Heart left ventricle (tissue), 16 donors: ENCODE results near the gene VPS52. TPM values are rescaled to one million over a fixed set of nuclear protein-coding genes. Genes with fewer than 3 reads are reported as not detected.

Experiments used
- ATAC-seq, 4 donors: fragments of 200-7000 bp; cut with Tn5 transposase; one replicate each; pipeline ENCODE4 v1.9.1; 2020 to 2022; ENCODE audit warnings: moderate library complexity in 4 of 4, mild to moderate bottlenecking in 3 of 4, moderate number of reproducible peaks in 1 of 4
- DNase-seq, 5 donors: peaks; one replicate each; pipeline ENCODE4 v3.0.0-alpha.2; 2020
- H3K27ac ChIP-seq, 12 donors: fragments of 200-600 bp; sonication (generic) in 4 of 12; one replicate each; pipeline versions ENCODE4 v1.5.0 to v1.8.0; 2016 to 2022; ENCODE audit warnings: mild to moderate bottlenecking in 2 of 12
- H3K27me3 ChIP-seq, 9 donors: fragments of 200-600 bp; sonication (generic) in 2 of 9; one replicate each; pipeline versions ENCODE4 v1.5.1 to v1.8.0; 2016 to 2022; ENCODE audit warnings: mild to moderate bottlenecking in 3 of 9
- H3K36me3 ChIP-seq, 9 donors: fragments of 200-600 bp; sonication (generic) in 2 of 9; one replicate each; pipeline versions ENCODE4 v1.5.0 to v1.8.0; 2018 to 2022; ENCODE audit warnings: mild to moderate bottlenecking in 2 of 9
- H3K4me1 ChIP-seq, 12 donors: fragments of 200-600 bp; sonication (generic) in 4 of 12; one replicate each; pipeline versions ENCODE4 v1.5.0 to v1.8.0; 2016 to 2022; ENCODE audit warnings: mild to moderate bottlenecking in 3 of 12
- H3K4me3 ChIP-seq, 12 donors: fragments of 200-600 bp; sonication (generic) in 4 of 12; one replicate each; pipeline versions ENCODE4 v1.5.0 to v1.8.0; 2017 to 2022; ENCODE audit warnings: mild to moderate bottlenecking in 9 of 12, moderate library complexity in 4 of 12
- H3K9me3 ChIP-seq, 12 donors: fragments of 200-600 bp; sonication (generic) in 4 of 12; one replicate each; pipeline versions ENCODE4 v1.5.0 to v1.8.0; 2016 to 2022; ENCODE audit warnings: mild to moderate bottlenecking in 1 of 12
- CTCF ChIP-seq, 12 donors: fragments of 200-600 bp; sonication (generic) in 4 of 12; IDR thresholded peaks; one replicate each; pipeline versions ENCODE4 v1.5.0 to v1.8.0; 2018 to 2022; ENCODE audit warnings: antibody characterized with exemption in 12 of 12, mild to moderate bottlenecking in 5 of 12
- POLR2A ChIP-seq, 2 donors: fragments of 450-650 bp; IDR thresholded peaks; one replicate each; pipeline ENCODE4 v1.6.1; 2017; ENCODE audit warnings: antibody characterized with exemption in 2 of 2, mild to moderate bottlenecking in 2 of 2, moderate library complexity in 2 of 2
- WGBS, 4 donors: extraction: QIAGEN DNeasy Blood & Tissue Kit in 2 of 4; methylation state at CpG; one replicate each; pipeline versions ENCODE4 v1.1.5 to v1.1.7; 2013 to 2018; 5-methylcytosine and 5-hydroxymethylcytosine counted together
- intact Hi-C, 10 donors: fragments of 100-400 bp; cut with DNase I; formaldehyde crosslinking; loops; one replicate each; pipeline versions ENCODE4 v1.11.1 to v1.14.2; 2022
- polyA plus RNA-seq, 2 donors: library from polyadenylated mRNA; stranded (reverse); fragments of 200-250 nt; gene quantifications; one replicate each; pipeline ENCODE4 v1.2.3, GENCODE V29; 2013
- total RNA-seq, 9 donors: library from RNA; depleted of rRNA in 2 of 9; stranded (reverse); fragments of >200 nt in 2 of 9; fragmentation: NEBNext Ultra II Directional in 3 of 9; extraction: Animal tissue kit (Norgen Biotek cat#: 25700) in 3 of 9; gene quantifications; one replicate each; pipeline versions ENCODE4 v1.1.0 to v1.2.4, GENCODE V29; 2016 to 2023
- donor health status: ischemic (EF 13 %, LVEDD 7.1; RV severe dilation, severe dysfunction).
- donor health status: healthy with polysubstance abuse.
- donor health status: DM: no; HTN: yes; CAD: no.
- donor health status: DM: no; HTN: no; CAD: no.
- donor health status: ischemic (EF 25% LVEDD 6.9; RV normal size, moderate dysfunction).
- donor health status: ischemic (EF 25% LVEDD 5.7; RV mildly dilated, moderate dysfunction).
- donor health status: healthy.
- donor health status: DM: yes; HTN: yes; CAD: no.
- donor health status: ischemic (EF 35%, LVEDD 5.7; RV mildly dilated, moderate dysfunction).
- donor health status: nonischemic (EF 11% LVEDD 7.7; RV severe dilation, severe dysfunction).
- donor health status: DM: yes; HTN: yes; CAD: no.
- donor health status: PGD.
- donor health status: ischemic (EF 29% LVEDD 5.4; RV normal size, mild dysfunction).
- donor health status: nonischemic (EF 23%, LVEDD 6.1; RV moderate dilation, normal function).

VPS52 gene
- total and polyA plus RNA-seq, 11 donors, result 25.1 to 47.0 (median 33.0) TPM

GRCh38 chr6:33279257-33279695 is 7.6 kb upstream of the VPS52 start:
- Histone ChIP-seq H3K27ac (peak overlapping the region in 1 of 12 donors; percentile 98), H3K4me1 (peaks cover 0 to 54% (median 30%) of the 10 kb centered on the region in 12 donors), H3K4me3 (no peak overlapping the region), H3K36me3 (peaks cover 0 to 85% (median 59%) of the 10 kb centered on the region in 9 donors), H3K27me3 (no peaks in the 10 kb centered on the region), H3K9me3 (no peaks in the 10 kb centered on the region)
- WGBS, 4 donors, result 71 to 81% (median 77%) methylated on average over 8 to 13 of the region's 13 CpGs
- TF ChIP-seq POLR2A (IDR thresholded peaks at IDR 0.05) (no peak), CTCF (IDR thresholded peaks at IDR 0.05) (no peak)
- intact Hi-C loops, result loop anchor here in 1 of 10 donors (5.0 kb wide), 1 partner anchor 33 kb away; the partner anchor contains the start of gene TAPBP
- ATAC-seq (no peak), DNase-seq (no peak)

- intact Hi-C loops, result loop anchor here in 1 of 10 donors (5.0 kb wide), 1 partner anchor 33 kb away; the partner anchor contains the start of gene TAPBP
- Histone ChIP-seq H3K27me3 (no peaks in the 10 kb centered on the region), H3K9me3 (no peaks in the 10 kb centered on the region), H3K4me3 (peak overlapping the region in 1 of 12 donors; percentile 87), H3K4me1 (peaks cover 0 to 59% (median 34%) of the 10 kb centered on the region in 12 donors), H3K36me3 (peaks cover 0 to 85% (median 60%) of the 10 kb centered on the region in 9 donors), H3K27ac (peak overlapping the region in 1 of 12 donors; percentile 98)
- no peak for DNase-seq
- no peak for TF ChIP-seq CTCF (IDR thresholded peaks at IDR 0.05)
- TF ChIP-seq POLR2A (IDR thresholded peaks at IDR 0.05), result no peak
- no peak for ATAC-seq
- WGBS, 4 donors, result 89 to 95% (median 92%) methylated on average over 3 of the region's 3 CpGs
Measured at GRCh38 chr6:33278810-33279209, 7.1 kb upstream of the VPS52 start.

- DNase-seq (no peak), ATAC-seq (no peak)
- Histone ChIP-seq H3K27ac (peak overlapping the region in 5 of 12 donors; percentile 89 to 98 (median 96)), H3K4me1 (peaks cover 2 to 64% (median 38%) of the 10 kb centered on the region in 12 donors), H3K4me3 (peak overlapping the region in 5 of 12 donors; percentile 68 to 87 (median 78)), H3K27me3 (no peaks in the 10 kb centered on the region), H3K9me3 (no peaks in the 10 kb centered on the region), H3K36me3 (peaks cover 0 to 85% (median 60%) of the 10 kb centered on the region in 9 donors)
- intact Hi-C loops, result loop anchor here in 1 of 10 donors (5.0 kb wide), 1 partner anchor 34 kb away; the partner anchor contains the start of gene TAPBP
- no peak for TF ChIP-seq POLR2A (IDR thresholded peaks at IDR 0.05)
- TF ChIP-seq CTCF (IDR thresholded peaks at IDR 0.05), result no peak
- WGBS, 4 donors, result 72 to 83% (median 75%) methylated on average over 6 to 9 of the region's 9 CpGs
Measured at GRCh38 chr6:33278392-33278741, 6.7 kb upstream of the VPS52 start.

GRCh38 chr6:33277663-33278391 is 6.2 kb upstream of the VPS52 start:
- H3K4me1 ChIP-seq, result peaks cover 8 to 69% (median 43%) of the 10 kb centered on the region in 12 donors
- no peaks in the 10 kb centered on the region for H3K9me3 ChIP-seq
- peak overlapping the region; percentile 47 to 87 (median 72) for H3K4me3 ChIP-seq
- DNase-seq, result no peak
- TF ChIP-seq POLR2A (IDR thresholded peaks at IDR 0.05) (no peak), CTCF (IDR thresholded peaks at IDR 0.05) (no peak)
- peaks cover 0 to 85% (median 57%) of the 10 kb centered on the region in 9 donors for H3K36me3 ChIP-seq
- H3K27me3 ChIP-seq, result no peaks in the 10 kb centered on the region
- intact Hi-C loops, result loop anchor here in 2 of 10 donors (1.0 to 5.0 kb wide), 2 partner anchors 21 to 34 kb away; partner anchors contain the start of gene TAPBP (in 1 of the 2)
- peak in 2 of 4 donors; percentile 5 to 18 for ATAC-seq
- 35 to 41% (median 37%) methylated on average over 25 to 39 of the region's 39 CpGs for WGBS, 4 donors
- peak overlapping the region; percentile 73 to 98 (median 92) for H3K27ac ChIP-seq
